Stimulated activated CD8-positive, alpha-beta memory T cell treated with anti-CD3 and anti-CD28 coated beads, Interleukin-12 subunit alpha, Interleukin-12 subunit beta, amount 100 ng/mL, for 1 hour (primary cell): ENCODE data around the gene TIMM50.
A peak's percentile ranks its signal among the peaks of the same experiment; 100 is the strongest.
"Not testable (repeated sequence)": the region's sequence is repeated elsewhere in the genome, so short reads cannot be mapped to it uniquely, and the experiment has no call there.

Experiments
- DNase-seq: peaks from one replicate; pipeline ENCODE4 v3.0.0-alpha.2; 2020; ENCODE audit warnings: low read depth

The TIMM50 gene

GRCh38 chr19:39469567-39469966, 11.1 kb upstream of the TIMM50 start:
- DNase-seq, result no peak

DNA sequence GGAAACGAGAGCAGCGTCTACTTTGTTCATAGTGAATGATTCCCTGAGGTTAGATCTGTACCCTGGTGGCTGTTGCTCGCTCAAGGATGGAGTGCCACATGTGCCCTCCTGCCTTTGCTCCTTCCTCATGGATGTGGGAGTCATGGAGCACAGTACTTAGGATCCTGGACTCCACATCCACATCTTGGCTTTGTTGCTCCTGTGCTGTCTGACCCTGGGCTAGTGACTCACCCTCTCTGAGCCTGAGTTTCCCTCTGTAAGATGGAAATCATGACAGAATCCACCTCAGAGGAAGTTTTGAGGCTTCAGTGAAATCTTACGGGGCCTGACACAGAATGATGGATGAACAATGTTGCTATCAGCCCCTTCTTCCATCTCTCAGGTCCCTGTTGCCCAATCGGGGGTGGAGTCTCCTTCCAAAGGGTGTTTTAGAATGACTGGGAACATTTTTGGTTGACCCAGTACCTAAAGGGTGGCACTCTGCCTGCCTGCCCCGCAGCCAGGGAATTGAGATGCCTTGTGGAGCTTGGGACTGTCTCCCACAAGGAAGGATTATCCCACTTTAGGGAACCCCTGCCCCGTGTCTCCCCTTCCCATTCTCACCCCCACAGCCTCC, 9.8 kb upstream of the TIMM50 start:
- DNase-seq, result no peak

GRCh38 chr19:39471756-39472536, 8.7 kb upstream of the TIMM50 start:
- no peak for DNase-seq

- DNase-seq, result no peak
Measured at GRCh38 chr19:39472746-39473442, 7.7 kb upstream of the TIMM50 start.

- no peak for DNase-seq
Measured at GRCh38 chr19:39473443-39473960, 7.1 kb upstream of the TIMM50 start.

DNA sequence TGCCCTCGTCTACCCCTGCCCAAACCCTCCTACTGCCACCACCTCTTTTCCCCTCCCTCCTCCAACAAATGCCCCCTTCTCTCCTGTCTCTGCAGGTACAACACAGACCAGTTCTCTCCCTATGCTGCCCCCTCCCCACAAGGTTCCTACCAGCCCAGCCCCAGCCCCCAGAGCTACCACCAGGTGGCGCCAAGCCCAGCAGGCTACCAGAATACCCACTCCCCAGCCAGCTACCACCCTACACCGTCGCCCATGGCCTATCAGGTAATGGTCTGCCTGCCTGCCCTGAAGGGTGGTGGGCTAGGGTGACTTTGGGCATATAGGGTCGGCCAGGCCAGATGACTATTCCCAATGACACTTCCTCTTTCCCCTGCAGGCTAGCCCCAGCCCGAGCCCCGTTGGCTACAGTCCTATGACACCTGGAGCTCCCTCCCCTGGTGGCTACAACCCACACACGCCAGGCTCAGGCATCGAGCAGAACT, 6.5 kb upstream of the TIMM50 start:
- peak; percentile 66 for DNase-seq

DNA sequence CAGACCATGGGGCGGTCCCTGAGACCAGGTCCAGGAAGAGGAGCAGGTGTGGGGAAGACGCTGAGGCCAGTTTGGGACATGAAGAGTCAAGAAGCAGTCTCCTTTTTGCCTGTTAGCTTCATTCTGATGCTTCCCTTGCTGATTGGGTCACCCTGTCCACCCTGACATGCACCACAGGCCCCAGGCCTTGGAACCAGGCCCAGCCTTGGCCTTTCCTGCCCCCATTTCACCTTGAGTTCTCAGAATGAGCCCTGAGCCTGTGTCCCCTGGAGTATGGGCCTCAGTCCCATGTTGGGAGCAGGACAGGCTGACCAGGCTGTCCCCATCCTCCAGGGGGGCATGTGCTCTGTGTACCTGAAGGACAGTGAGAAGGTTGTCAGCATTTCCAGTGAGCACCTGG, 4.9 kb upstream of the TIMM50 start:
- no peak for DNase-seq

- DNase-seq, result not testable (repeated sequence)
Measured at GRCh38 chr19:39479319-39479801, 1.3 kb upstream of the TIMM50 start.

GRCh38 chr19:39479916-39480315, 722 bp upstream of the TIMM50 start:
- DNase-seq, result no peak

GRCh38 chr19:39481229-39481545, 549 bp downstream of the TIMM50 start:
- no peak for DNase-seq

DNA sequence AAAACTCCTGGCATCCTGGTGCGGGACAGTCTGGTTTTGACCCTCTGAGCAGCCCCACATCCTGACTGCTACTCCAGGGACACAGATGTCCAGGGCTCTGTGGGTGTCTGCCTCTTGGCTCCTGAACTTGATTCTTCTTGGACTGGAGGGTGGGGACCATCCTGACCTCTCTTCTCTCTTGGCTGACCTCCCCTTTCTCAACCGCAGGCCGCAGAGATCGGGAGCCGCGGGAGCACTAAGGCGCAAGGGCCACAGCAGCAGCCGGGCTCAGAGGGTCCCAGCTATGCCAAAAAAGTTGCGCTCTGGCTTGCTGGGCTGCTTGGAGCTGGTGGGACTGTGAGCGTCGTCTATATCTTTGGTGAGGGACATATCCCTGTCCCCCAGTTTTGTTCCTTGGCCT, 1.0 kb downstream of the TIMM50 start:
- no peak for DNase-seq

GRCh38 chr19:39483141-39483540, 2.5 kb downstream of the TIMM50 start:
- DNase-seq, result no peak

GRCh38 chr19:39489756-39490155, 9.1 kb downstream of the TIMM50 start:
- DNase-seq, result no peak

DNA sequence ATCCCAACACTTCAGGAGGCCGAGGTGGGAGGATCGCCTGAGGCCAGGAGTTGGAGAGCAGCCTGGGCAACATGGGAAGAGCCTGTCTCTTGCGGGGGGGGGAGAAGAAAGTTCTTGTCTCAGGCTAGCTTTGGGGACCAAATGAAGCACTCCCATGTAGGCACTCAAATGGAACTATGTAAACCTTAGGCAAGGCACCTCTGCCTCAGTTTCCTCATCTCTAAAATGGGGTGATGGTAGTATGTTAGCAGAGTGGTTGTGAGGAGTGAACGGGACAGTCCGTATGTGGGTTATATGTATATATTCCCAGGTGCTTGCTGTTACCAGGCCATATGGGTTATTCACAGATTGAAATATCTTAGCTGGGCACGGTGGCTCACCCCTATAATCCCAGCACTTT, 11.6 kb downstream of the TIMM50 start:
- no peak for DNase-seq

DNA sequence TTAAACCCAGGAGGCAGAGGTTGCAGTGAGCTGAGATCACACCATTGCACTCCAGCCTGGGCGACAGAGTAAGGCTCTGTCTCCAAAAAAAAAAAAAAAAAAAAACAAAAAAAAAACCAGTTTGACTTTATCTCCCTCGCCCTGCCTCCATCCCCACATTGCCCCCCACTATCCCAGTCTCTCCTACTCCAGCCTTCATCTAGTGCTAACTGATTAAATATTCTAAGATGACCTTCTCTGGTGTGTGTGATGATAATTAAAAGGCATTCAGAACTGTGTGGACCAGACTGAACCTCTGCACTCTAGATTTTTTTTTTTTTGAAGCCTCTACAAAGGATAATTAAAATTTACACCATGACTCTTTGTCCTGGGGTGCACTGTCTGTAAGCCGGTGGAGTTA, 12.2 kb downstream of the TIMM50 start:
- no peak for DNase-seq

- no peak for DNase-seq
Measured at GRCh38 chr19:39494661-39495060, 14.0 kb downstream of the TIMM50 start.

- no peak for DNase-seq
Measured at GRCh38 chr19:39496063-39496462, 15.4 kb downstream of the TIMM50 start.

DNA sequence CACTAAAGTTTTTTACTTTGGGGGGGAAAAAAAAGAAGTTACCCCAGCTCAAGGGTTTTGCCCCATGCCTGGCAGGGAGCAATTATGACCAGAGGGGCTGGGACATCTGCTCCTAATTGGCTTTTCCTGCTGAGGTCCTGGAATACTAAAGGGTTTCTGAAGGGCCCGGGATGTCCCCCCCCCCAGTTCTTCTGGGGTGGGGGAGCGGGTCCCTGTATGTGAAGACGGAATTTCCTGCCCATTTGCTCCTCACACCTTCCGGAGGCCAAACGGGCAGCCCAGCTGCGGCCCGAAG, 17.0 kb downstream of the TIMM50 start:
- DNase-seq, result no peak

DNA sequence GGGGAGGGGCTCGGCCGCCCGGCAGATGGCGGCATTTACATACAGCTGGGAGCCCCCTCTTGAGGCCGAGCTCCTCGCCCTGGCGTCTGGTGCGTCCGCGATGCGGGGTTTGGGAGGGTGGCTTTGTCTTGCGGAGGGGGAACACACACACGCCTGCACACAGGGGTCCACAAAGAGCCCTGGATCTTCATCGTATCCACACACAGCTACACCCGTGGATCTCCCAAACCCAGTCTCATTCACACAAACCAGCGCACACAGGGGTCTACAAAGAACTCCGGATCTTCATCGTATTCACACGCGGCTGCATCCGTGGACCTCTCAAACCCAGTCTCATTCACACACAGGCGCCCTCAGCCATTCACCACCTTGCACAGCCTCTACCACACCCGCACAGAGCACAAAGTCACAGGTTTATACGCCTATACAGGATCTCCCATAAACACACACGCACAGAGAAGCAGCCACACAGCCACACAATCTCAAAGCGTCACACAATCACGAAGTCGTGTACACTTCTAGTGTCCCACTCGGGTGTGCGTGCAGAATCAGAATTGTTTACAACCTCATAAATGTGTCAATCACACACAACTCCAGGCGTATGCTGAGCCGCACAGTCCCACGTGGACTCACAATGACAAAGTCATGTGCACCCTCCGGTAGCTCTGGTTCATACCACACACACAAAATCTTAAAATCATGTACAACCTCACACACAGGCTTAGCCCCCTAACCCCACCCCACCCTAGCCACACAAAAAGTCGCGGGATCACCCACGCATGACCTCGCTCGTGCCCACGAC, 17.6 kb downstream of the TIMM50 start:
- DNase-seq, result no peak

DNA sequence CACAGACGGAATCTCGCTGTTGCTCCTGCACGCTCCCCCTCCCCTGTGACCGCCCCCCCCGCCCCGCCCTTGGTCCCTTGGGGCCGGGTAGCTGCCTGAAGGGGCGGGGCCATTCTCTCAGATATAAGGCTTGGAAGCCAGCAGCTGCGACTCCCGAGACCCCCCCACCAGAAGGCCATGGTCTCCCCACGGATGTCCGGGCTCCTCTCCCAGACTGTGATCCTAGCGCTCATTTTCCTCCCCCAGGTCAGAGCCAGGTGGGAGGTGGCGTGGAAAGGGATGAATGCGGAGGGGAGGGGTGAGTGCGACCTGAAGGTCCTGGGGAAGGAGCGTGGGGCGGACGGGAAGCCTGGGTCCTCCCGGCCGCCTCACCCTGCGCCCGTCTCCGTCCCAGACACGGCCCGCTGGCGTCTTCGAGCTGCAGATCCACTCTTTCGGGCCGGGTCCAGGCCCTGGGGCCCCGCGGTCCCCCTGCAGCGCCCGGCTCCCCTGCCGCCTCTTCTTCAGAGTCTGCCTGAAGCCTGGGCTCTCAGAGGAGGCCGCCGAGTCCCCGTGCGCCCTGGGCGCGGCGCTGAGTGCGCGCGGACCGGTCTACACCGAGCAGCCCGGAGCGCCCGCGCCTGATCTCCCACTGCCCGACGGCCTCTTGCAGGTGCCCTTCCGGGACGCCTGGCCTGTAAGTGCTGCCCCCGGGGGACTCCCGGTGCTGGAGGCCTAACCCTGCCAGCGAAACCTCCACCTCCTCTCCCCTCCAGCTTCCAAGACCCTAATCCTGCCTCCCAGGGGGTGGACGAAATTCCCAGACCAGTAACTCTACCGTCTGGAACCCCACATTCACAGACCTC, 18.4 kb downstream of the TIMM50 start, which contains the start of gene DLL3:
Gene DLL3, plus strand, starts transcription at position 150 of the 845 bp plus-strand sequence. Its CDS starts 28 bp downstream, at position 178.
- DNase-seq, result no peak

GRCh38 chr19:39499932-39500331, 19.3 kb downstream of the TIMM50 start:
- no peak for DNase-seq
